HG03097 (cell line): Measurements from ENCODE around the gene COL24A1.

ENCODE experiments used
- ATAC-seq: cut with Tn5 transposase; IDR thresholded peaks from one replicate; pipeline ENCODE4 v1.9.1; 2021; ENCODE audit not compliant: unreplicated experiment, low FRiP score

COL24A1 gene

DNA sequence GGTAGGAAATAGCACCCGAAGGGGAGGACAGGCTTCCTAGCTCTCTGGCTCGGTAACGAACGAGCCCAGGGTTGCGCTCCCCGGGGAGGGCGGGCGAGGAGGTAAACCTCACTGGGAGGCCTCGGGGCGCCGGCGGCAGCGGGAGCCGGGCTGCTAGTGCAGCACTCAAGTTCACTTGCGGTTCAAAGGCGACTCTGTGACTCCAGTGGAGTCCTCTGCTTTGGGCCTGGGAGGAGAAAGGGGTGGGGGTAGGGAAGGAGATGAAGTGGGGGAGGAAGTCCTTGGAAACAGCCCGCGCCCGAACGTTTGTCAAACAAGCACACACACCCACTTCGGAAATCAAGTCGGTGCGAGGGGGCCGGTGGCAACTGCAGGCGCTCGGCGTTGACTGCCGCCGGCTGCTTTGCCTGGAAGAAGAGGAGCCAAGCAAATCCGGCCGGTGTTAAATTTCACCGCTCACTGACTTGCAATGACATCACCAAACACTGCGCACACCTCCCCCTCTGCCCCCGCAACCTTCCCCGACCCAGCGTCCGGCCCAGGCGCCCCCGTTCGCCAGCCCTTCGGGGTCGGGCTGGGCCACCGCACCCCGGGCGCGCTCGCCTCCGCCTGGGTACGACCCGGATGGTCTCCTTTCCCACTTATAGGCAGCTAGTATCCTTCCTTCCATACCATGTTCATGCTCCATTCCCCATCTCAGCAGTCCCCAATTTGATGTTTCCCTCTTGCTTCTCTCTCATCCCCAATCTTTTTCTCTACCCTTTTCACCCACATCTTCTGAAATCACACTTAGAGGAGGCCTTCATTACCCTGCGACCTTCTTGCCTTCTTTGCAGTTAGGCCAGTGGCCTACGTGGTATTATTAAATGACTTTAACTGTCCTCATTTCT lies at the start of gene COL24A1:
TSS of gene COL24A1 (minus strand) at position 207 of the 890 bp plus-strand sequence. CDS start 376 bp downstream, outside the sequence.
- ATAC-seq, result no peak

DNA sequence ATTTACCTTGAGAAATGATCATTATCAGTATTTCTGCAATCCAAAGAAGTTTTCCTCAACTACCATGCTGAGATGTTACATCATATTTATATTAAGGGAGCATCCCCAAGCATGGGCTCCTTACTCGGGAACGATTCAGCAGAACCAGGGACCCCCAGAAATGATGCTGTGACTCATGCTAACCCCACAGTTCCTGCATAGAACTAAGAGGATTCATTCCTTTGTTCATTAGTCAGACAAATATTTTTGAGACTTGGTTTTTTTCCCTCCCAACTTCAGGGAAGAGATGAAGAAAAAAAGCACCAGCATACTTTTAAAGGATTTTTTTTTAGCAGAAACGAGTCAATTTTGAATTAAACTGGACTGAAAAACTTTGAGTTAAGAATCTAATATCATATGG lies 49.2 kb upstream of the COL24A1 start:
- ATAC-seq, result no peak

DNA sequence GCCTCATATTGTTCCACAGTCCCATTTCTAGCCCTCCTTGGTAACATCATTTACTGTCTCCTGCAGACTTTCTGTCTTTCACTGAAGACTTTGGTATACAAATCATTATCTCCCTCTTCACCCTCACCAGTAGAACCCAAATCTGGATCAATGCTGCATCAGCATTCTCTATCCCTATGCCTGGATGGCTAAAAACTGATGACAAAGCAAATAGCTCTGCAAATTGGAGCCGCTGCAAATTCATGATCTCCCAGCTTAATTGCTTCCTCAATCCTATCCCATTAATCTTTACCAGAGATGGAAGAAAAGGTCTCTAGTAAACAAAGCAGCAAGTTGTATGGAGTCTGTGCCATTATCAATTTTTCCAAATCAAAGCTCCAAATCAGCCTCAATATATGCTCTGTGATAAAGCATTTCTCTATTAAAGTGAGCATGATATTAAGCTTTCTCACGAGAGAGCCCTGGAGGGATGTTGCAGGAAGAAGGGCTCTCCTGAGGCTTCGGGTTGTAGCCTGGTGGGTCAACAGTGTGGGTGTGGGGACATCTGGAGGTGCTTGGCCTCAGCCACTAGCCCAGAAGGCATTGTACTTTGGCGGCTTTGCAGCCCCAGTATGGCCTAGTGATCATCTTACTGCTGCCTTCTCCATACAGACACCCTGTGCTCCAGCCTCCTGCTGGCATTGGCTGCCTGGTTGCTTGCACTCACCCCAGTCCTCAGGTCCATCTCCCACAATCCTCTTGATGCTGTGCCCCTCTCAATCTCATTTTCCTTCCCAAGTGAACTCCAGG lies 46.2 kb upstream of the COL24A1 start:
- no peak for ATAC-seq

DNA sequence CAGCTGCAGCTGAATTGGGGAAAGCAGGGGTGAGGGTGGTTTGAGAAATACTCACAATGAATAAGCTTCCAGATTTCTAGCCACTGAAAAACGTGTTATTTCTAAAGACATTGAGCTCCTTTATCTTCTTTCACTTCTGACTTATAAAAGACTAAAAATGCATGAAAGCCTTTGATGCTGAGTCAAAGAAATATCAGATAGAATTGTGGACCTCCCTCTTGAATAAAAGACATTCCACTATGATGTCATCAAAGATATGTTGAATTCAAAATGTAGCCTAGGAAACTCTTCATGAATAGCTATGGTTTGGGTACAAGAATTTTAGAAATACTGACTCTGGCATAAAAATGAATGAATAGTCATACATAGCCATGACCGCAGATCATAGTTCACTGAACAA lies 44.7 kb upstream of the COL24A1 start:
- no peak for ATAC-seq

DNA sequence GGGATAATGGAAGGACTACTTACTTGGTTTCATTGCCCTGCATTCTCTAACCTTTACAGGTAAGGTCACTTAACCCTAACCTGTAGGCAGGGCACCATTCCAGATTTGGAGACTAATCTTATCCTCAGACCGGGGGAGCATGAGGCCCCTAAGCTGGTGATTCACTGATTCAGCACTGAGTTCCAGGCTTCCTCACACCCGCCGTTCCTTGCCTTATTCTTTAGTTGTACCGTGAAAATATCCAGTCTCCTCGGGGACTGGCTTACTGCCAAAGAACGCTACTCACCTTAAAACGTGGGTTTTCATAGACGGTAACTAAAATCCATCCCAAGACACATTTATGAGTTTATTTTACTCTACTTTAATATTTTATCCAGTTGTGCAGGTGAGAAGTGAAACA lies 44.3 kb upstream of the COL24A1 start:
- no peak for ATAC-seq

DNA sequence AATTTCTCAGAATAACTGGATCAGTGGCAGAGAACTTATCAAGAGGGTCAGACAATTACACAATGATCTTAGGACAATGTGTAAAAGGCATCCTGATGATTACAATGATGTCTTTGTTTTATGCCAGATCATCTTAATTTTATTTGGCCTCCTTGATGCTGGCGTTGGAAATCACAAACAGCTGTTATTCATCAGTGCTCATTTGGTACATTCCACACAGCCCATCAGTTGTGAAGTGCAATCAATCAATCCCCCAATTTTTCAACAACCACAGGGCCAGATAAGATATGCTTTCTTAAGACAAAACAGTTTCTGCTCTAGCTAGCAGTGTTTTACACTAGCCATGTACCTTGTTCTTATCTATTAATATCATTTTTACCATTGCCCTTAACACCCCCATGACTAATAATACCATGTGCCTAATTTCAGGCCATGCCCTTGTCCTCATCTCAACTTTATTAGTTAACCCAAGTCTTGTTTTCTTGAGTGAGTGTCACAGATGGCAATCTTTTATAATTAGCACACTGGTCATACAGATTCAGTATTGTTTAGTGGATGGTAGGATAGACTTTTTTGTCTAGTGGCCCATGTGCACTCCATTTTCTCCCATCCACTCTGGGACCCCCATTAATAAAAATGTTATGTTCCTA lies 40.8 kb upstream of the COL24A1 start:
- ATAC-seq, result no peak

DNA sequence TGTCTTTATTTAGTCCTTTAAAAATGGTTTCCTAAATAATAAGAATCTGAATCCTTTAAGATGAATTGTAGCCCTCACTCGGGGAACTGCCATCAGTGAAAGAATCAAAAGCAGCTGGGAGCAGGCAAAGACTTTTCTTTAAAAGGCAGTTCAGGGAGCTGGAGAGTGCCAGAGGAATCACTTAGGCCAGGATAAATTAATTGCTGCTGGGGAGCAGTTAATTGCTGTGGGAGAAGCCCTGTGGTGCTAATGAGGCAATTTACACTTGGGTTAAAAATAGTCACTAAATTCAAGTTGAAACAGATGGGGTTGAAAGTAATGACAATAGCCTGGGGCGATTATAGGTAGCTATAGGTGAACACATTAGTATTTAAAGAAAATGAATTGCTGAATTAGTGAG lies 38.7 kb upstream of the COL24A1 start:
- no peak for ATAC-seq

DNA sequence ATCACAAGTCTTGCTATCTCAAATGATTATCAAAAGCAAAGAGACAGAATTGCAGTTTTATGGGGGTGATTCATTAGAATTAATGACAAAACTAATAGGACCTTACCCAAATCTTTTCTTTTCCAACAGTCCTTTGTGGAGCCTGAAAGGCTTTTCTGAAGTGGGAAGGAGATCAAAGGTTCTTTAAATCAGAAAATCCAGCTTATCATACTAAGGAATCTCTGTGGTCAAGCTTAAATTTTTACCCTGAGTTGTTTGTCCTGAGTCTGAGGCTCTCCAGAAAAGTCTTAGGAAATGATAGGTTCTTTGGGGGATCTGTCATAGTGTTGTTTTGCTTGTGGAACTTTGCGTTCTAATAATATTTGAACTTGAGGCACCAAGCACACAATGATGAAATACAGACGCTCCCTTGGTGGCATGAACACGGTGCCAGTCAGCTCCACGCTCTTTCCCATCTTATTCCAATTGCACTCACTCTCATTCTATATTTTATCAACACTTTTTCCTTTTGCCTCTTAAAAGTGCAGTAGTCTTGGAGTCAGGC lies 38.0 kb upstream of the COL24A1 start:
- ATAC-seq, result no peak

DNA sequence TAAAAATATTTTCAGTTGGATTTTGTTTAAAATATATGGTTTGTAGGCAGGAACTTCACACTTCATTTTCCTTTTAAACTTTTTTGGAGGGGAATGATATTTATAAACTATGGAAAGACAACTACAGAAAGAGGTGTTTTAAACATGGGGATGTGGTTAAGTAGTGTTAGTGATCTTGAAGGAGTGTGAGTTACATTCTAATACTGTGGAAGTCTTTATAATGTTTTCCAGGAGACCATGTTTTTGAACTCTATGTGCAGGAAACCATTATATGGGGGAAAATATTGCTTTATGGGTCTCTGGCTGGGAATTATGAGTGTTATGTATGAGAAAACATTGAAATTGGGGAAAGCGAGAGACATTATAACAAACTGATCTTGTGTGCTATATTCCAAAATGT lies 35.8 kb upstream of the COL24A1 start:
- no peak for ATAC-seq

DNA sequence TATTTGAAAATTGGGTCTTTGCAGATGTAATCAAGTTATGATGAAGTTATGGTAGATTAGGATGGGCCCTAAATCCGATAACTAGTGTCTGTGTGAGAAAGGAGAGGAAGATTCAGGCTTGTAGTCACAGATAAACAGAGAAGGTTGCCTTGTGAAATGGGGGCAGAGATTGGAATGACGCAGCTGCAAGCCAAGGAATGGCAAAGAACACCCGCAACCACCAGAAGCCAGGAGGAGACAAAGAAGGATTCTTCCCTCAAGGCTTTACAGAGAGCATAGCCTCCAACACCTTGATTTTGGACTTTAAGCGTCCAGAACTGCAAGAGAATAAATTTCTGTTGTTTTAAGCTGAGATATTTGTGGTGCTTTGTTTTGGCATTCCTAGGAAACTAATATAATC lies 35.4 kb upstream of the COL24A1 start:
- no peak for ATAC-seq

DNA sequence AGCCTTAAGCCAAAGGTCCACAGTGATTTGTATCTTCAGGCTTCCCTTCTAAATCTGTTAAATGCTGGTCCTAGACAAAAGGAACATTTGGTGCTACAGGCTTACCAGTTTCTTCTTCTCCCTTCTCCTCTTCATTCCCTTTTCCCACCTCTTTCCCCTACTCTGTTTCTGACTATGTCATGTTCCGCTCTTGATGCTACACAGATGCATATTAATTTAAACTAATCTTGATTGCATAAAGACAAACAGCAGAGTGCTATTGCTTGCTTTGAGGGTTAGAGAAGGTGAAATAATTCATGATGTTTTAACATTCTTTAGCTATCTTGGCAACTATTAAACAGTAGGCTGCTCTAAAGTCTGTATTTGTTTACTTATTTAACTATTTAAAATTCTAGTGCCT lies 34.3 kb upstream of the COL24A1 start:
- no peak for ATAC-seq

DNA sequence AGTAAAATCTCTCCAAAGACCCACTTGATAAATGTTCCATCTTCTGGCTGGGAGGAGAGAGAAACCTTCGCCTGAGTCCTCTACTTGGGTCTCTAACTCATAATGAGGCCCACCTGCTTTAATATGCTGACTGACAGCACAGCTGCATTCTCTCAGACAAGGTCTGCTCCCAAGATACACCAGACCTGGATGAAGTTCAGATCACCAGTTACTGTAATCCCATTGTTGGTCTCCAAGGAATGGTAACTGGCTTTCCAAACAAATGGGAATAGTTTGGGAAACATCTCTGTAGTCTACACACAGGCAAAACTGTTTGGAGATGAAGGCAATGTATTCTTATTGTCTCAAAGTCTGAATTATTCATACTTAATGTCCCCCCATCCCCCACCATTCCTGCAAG lies 27.9 kb upstream of the COL24A1 start:
- no peak for ATAC-seq

DNA sequence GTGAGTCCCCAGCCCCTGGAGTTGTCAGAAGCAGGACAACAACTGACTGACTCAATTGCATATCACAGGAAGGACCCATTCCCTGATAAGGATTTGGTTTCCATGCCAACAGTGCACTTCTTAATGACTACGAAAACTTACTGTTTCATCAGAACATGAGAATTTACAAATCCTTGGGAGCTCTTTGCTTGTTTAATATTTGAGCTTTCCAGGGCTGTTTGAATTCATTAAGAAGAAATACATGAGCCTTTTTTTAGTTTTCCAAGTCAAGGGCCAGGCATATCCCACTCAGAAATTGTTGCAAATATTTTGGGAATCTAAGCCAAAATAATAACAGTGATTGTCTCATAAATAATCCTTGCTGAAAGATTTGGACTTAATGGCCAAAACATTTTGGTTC lies 27.2 kb upstream of the COL24A1 start:
- ATAC-seq, result no peak

DNA sequence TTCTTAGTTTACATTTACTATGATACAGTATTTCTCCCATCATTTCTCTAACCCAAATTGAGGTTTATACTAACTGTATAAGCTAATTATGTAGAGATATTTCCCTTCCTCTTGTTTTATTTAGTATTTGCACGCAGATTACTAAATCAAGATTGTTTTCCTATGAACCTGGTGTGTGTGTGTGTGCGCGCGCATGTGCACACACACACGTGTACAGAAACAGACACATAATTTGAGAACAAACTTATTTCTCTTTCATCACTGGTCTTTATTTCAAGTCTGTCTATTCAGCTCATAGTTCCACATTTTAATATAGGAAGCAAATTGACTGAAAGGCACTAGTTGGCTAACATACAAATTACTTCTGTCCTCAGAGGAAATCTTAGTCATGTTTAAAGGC lies 19.7 kb upstream of the COL24A1 start:
- no peak for ATAC-seq

DNA sequence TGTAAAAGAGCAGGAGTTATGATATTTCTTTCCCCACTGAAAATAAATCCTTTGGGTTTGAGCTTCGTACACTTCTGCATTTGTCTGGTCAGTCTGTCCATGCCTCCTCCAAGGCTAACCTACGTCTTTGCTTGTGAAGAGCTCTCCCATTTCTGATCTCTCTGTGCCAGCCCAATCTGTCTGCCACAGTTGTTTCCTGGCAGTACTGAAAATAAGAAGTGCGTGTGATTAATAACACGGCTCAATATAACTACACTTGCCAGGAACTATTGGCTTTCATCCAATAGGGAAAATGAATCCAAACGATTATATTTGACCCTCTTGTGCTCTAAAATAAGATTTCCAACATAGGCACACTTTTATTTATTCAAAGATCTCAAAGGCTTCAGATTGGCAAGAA lies 19.2 kb upstream of the COL24A1 start:
- ATAC-seq, result no peak

DNA sequence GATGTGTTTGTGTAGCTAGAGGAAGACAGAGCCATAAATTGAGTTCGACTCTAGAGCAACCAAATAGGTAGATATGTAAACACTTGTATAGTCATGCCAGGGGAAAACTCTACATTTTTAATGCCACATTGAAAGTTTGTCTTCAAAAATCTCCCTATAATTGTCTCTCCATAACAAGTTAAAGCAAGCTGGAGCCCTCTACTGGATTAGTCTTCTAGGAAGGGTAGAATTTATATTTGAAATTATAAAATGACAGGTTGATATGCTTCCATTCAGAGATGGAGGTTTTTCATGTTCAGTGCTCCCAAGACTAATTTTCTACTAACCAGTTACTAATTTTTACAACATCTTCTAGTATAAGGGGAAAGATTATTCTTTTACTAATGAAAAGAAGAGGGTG lies 13.1 kb upstream of the COL24A1 start:
- no peak for ATAC-seq

DNA sequence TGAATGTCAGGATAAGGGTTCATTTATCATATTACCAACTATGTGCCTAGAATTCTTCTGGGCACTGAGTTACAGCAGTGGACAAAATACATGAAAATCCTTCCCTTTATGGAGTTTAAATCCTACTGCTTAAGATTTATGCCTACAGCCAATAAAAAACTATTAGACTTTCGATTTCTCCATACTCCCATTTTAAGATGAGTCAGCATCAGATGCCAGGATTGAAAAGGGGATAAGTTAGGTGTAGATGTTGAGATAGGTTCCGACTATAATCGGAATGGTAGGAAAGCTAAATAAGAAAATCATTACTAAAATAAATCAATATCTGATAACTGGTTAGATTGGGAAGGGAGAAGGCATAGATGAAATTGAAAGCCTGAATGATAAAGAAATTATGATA lies 3.2 kb upstream of the COL24A1 start:
- no peak for ATAC-seq

DNA sequence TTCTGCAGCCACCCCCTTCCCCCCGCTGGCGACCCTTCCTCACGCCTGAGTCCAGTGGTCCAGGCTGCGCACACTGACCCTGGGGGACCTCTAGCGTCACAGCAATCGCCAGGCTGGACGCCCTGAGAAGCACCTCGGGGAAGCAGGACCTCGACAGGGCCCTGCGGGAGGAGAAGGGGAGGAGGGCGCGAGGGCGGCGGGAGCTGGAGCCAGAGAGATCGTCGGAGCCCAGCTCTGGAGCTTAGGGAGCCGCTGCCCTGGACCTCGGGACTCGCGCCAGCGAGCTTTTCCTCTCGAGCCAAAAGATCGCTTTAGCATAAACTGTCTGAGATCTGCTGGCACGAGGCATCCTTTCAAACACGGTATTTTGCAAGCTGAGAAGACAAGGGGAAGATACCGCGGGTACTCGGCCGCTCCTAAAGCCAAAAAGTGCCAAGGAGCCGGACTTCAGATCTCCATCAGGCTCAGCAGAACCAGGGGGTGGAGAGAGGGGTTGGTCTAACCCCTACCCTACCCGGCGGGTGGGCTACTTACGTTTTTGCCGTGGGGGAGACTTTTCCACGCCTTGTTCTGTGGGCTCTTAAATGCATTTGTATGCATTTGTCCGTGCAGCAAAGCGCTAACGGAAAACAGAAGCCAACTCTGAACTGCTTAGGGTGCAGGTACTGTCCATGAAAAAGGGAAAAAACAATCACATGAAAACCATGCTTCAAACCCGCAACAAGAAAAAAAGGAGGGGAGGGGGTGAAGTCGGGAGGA lies 586 bp downstream of the COL24A1 start:
- no peak for ATAC-seq

DNA sequence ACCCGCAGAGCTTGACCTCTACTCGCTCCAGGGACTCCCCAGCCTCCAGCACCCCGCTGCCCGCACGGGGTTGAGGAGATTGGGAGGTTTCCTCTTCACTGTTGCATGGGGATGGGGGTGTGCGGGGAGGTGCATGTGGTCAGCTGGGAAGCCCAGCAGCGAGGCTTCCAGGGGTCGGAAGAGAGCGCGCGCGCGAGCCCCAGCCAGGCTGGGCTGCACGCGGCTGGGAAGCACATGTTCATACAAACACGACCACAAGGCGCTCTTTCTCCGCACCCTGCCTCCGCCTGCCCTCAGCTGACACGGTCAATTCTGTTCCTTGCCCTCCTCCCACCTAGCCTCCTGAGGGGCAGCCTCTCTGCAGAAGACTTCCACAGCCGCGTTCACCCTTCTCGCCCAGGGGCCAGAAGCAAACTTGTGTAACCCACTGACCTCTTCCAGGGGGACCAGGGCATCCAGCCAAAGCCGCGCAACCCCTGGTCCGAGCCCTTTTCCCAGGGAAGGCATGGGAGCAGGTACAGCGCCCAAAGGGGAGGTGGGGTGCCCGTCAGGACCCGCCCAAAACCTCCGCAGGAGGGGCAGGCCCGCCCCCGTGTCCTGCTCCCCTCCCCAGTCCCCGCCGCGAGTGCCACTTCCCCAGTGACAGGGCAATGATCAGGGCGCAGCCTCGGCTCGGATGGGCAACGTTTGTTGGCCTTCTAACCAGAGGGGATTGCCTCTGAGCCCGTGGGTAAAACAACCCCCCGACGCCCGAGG lies 1.3 kb downstream of the COL24A1 start:
- no peak for ATAC-seq
